Retinal pigment epithelial cell (primary cell): ENCODE measurements around the gene MYCBP.

Experiments used
- DNase-seq: peaks from one replicate; pipeline ENCODE4 v3.0.0-alpha.2; 2010; ENCODE audit warnings: low read depth
- H3K4me3 ChIP-seq: 2 replicates; pipeline ENCODE4 v1.5.1; 2011; ENCODE audit warnings: mild to moderate bottlenecking, low read length, control low read depth, moderate library complexity
- CTCF ChIP-seq: conservative IDR thresholded peaks from 2 replicates; pipeline ENCODE4 v1.5.1; 2011; ENCODE audit warnings: low read depth, low read length, control low read depth, inconsistent platforms

Gene MYCBP

GRCh38 chr1:38814984-38815464, 58.1 kb downstream of the MYCBP start:
- no peak for TF ChIP-seq CTCF
- H3K4me3 ChIP-seq: no peak overlapping the region
- DNase-seq: no peak

- H3K4me3 ChIP-seq: no peak overlapping the region
- no peak for DNase-seq
- TF ChIP-seq CTCF: no peak
These were observed 58.6 kb downstream of the MYCBP start for GRCh38 chr1:38814444-38814983.

GRCh38 chr1:38812981-38813380, 60.2 kb downstream of the MYCBP start:
- DNase-seq: no peak
- TF ChIP-seq CTCF: no peak

More at GRCh38 chr1:38812981-38813380, 60.2 kb downstream of the MYCBP start:
- H3K4me3 ChIP-seq: no peak overlapping the region
